Testis (tissue), 5 donors: ENCODE data around the gene ACY1. TPM values are rescaled to one million over a fixed set of nuclear protein-coding genes. Genes with fewer than 3 reads are reported as not detected.

ENCODE experiments used
- DNase-seq: peaks from one replicate; pipeline ENCODE4 v3.0.0-alpha.2; 2019
- H3K27ac ChIP-seq, 2 donors: fragments of 200-600 bp; sonication (generic); one replicate each; pipeline ENCODE4 v1.5.1; 2019
- H3K27me3 ChIP-seq: fragments of 200-600 bp; sonication (generic); one replicate; pipeline ENCODE4 v1.5.1; 2019
- H3K36me3 ChIP-seq: fragments of 200-600 bp; sonication (generic); one replicate; pipeline ENCODE4 v1.5.1; 2017; ENCODE audit warnings: low read depth; ENCODE audit errors: missing control alignments
- H3K4me1 ChIP-seq: fragments of 200-600 bp; sonication (generic); one replicate; pipeline ENCODE4 v1.5.1; 2019
- H3K4me3 ChIP-seq, 2 donors: fragments of 200-600 bp; sonication (generic); one replicate each; pipeline ENCODE4 v1.5.1; 2017 to 2019
- H3K9me3 ChIP-seq: fragments of 200-600 bp; sonication (generic); one replicate; pipeline ENCODE4 v1.5.1; 2017
- CTCF ChIP-seq, 3 experiments: fragments of 450-650 bp in 2 of 3; fragments of 200-600 bp in 1 of 3; sonication (generic) in 1 of 3; IDR thresholded peaks; one replicate each; pipeline ENCODE4 v1.5.1; 2016 to 2019; ENCODE audit warnings: antibody characterized with exemption in 3 of 3, mild to moderate bottlenecking in 2 of 3, moderate library complexity in 1 of 3
- POLR2A ChIP-seq: fragments of 450-650 bp; IDR thresholded peaks from one replicate; pipeline ENCODE4 v1.6.1; 2017; ENCODE audit warnings: antibody characterized with exemption, mild to moderate bottlenecking, moderate library complexity
- WGBS, 2 donors: methylation state at CpG; one replicate each; pipeline ENCODE4 v1.1.5; 2018; 5-methylcytosine and 5-hydroxymethylcytosine counted together
- intact Hi-C: fragments of 100-400 bp; cut with DNase I; formaldehyde crosslinking; loops from one replicate; pipeline ENCODE4 v1.15.1; 2023; ENCODE audit warnings: low total_unique reads
- long read RNA-seq, 2 donors: transcript quantifications; one replicate each; lab custom pipeline, GENCODE V29; 2026
- polyA plus RNA-seq: library from polyadenylated mRNA; stranded (reverse); fragments of 350-450 nt; fragmentation: Illumina TruSeq; extraction: RNeasy Lipid Tissue Mini Kit (QIAGEN cat#74804); gene quantifications from one replicate; pipeline ENCODE4 v1.2.3, GENCODE V29; 2014; ENCODE audit warnings: low read depth, low replicate concordance; ENCODE audit not compliant: insufficient read depth
- total RNA-seq, 2 donors: library from RNA; depleted of rRNA; stranded (reverse); fragments of >200 nt; gene quantifications; one replicate each; pipeline ENCODE4 v1.2.3, GENCODE V29; 2016

Gene ACY1
- total RNA-seq (10 to 100 TPM; 16.0 to 17.1 TPM), polyA plus RNA-seq (26.7 TPM)
- long read RNA-seq, donor 1, transcript ACY1-215 (15 exons, 1,684 nt): major isoform, 9 of 15 reads
- long read RNA-seq, donor 1, partial matches to known transcripts: 0 of 15 reads
- long read RNA-seq, donor 1, other reads (novel, unspliced or antisense): 0 of 15 reads
- long read RNA-seq, donor 2, partial matches to known transcripts: 0 of 4 reads
- long read RNA-seq, donor 2, other reads (novel, unspliced or antisense): 0 of 4 reads

GRCh38 chr3:51982838-51983577 lies at the start of gene ACY1:
Gene ACY1, plus strand, starts transcription at chr3:51983535. Its CDS starts 530 bp downstream, at chr3:51984065.
- Histone ChIP-seq H3K36me3 (no peaks in the 10 kb centered on the region), H3K9me3 (no peaks in the 10 kb centered on the region), H3K27ac (peak within 1 kb of the TSS; percentile 82 to 88), H3K27me3 (no peaks in the 10 kb centered on the region), H3K4me3 (peak within 1 kb of the TSS; percentile 68), H3K4me1 (peaks cover 20% of the 10 kb centered on the region)
- DNase-seq: peak; percentile 80
- 0% methylated on average over 24 to 67 of the region's 68 CpGs for WGBS, 2 donors
- TF ChIP-seq POLR2A (no peak), CTCF (IDR thresholded peaks at IDR 0.05) (no peak)
- intact Hi-C loops: no loop called here

- H3K36me3 ChIP-seq: no peaks in the 10 kb centered on the region
- H3K27me3 ChIP-seq: no peaks in the 10 kb centered on the region
- WGBS, 2 donors: 95 to 100% methylated on average over 4 to 11 of the region's 11 CpGs
- H3K4me1 ChIP-seq: no peaks in the 10 kb centered on the region
- TF ChIP-seq POLR2A: no peak
- no peak overlapping the region for H3K27ac ChIP-seq
- intact Hi-C loops: no loop called here
- peak; percentile 5 for DNase-seq
- no peaks in the 10 kb centered on the region for H3K9me3 ChIP-seq
- no peak overlapping the region for H3K4me3 ChIP-seq
These were observed 49.0 kb upstream of the ACY1 start for GRCh38 chr3:51934139-51934850.

GRCh38 chr3:51934991-51935885 lies 48.1 kb upstream of the ACY1 start:
- peak; percentile 12 for DNase-seq
- Histone ChIP-seq H3K27me3 (no peaks in the 10 kb centered on the region), H3K9me3 (no peaks in the 10 kb centered on the region), H3K4me3 (no peak overlapping the region), H3K36me3 (no peaks in the 10 kb centered on the region), H3K27ac (no peak overlapping the region), H3K4me1 (no peaks in the 10 kb centered on the region)
- intact Hi-C loops: no loop called here
- TF ChIP-seq POLR2A (no peak), CTCF (IDR thresholded peaks at IDR 0.05) (no peak)
- WGBS, 2 donors: 91 to 94% methylated on average over 23 to 28 of the region's 28 CpGs

- Histone ChIP-seq H3K27me3 (no peaks in the 10 kb centered on the region), H3K27ac (no peak overlapping the region), H3K4me3 (no peak overlapping the region), H3K36me3 (no peaks in the 10 kb centered on the region), H3K9me3 (no peaks in the 10 kb centered on the region), H3K4me1 (peaks cover 5% of the 10 kb centered on the region)
- 94 to 95% methylated on average over 16 to 25 of the region's 25 CpGs for WGBS, 2 donors
- DNase-seq: peak; percentile 4
- intact Hi-C loops: no loop called here
- no peak for TF ChIP-seq POLR2A
- TF ChIP-seq CTCF (IDR thresholded peaks at IDR 0.05): no peak
These were observed 47.2 kb upstream of the ACY1 start for GRCh38 chr3:51935886-51936755.
